ENCODE data around the gene DOCK11.
A peak's percentile ranks its signal among the peaks of the same experiment; 100 is the strongest.

Gene DOCK11

GRCh38 chrX:118614150-118614549, 118.5 kb downstream of the DOCK11 start:
- TF ChIP-seq CTCF (IDR thresholded peaks at IDR 0.05; ENCODE audit: low read depth, low read length, missing control alignments): no peak
- no peak overlapping the region for H3K4me3 ChIP-seq (ENCODE audit: low read depth, low read length)
- in situ Hi-C loops (cut with HindIII; ENCODE audit: low sequenced_read_pairs): no loop called here
- DNase-seq (ENCODE audit: low read depth): no peak

- no peak overlapping the region for H3K4me3 ChIP-seq (ENCODE audit: low read depth, low read length)
- DNase-seq (ENCODE audit: low read depth): no peak
- no peak for TF ChIP-seq CTCF (IDR thresholded peaks at IDR 0.05; ENCODE audit: low read depth, low read length, missing control alignments)
- in situ Hi-C loops (cut with HindIII; ENCODE audit: low sequenced_read_pairs): no loop called here
These were observed 119.5 kb downstream of the DOCK11 start for GRCh38 chrX:118615141-118615540.

- in situ Hi-C loops (cut with HindIII; ENCODE audit: low sequenced_read_pairs): no loop called here
- no peak for DNase-seq (ENCODE audit: low read depth)
- TF ChIP-seq CTCF (IDR thresholded peaks at IDR 0.05; ENCODE audit: low read depth, low read length, missing control alignments): no peak
These were observed 125.6 kb downstream of the DOCK11 start for GRCh38 chrX:118621081-118621759.

GRCh38 chrX:118623062-118623461, 127.4 kb downstream of the DOCK11 start:
- in situ Hi-C loops (cut with HindIII; ENCODE audit: low sequenced_read_pairs): no loop called here
- no peak for DNase-seq (ENCODE audit: low read depth)
- no peak for TF ChIP-seq CTCF (IDR thresholded peaks at IDR 0.05; ENCODE audit: low read depth, low read length, missing control alignments)
- H3K4me3 ChIP-seq (ENCODE audit: low read depth, low read length): no peak overlapping the region

More at GRCh38 chrX:118621081-118621759, 125.6 kb downstream of the DOCK11 start:
- no peak overlapping the region for H3K4me3 ChIP-seq (ENCODE audit: low read depth, low read length)

GRCh38 chrX:118626346-118626745, 130.7 kb downstream of the DOCK11 start:
- TF ChIP-seq CTCF (IDR thresholded peaks at IDR 0.05; ENCODE audit: low read depth, low read length, missing control alignments): no peak
- H3K4me3 ChIP-seq (ENCODE audit: low read depth, low read length): no peak overlapping the region
- DNase-seq (ENCODE audit: low read depth): no peak
- in situ Hi-C loops (cut with HindIII; ENCODE audit: low sequenced_read_pairs): no loop called here

- no peak for DNase-seq (ENCODE audit: low read depth)
- no peak overlapping the region for H3K4me3 ChIP-seq (ENCODE audit: low read depth, low read length)
- TF ChIP-seq CTCF (IDR thresholded peaks at IDR 0.05; ENCODE audit: low read depth, low read length, missing control alignments): peak; percentile 36
- in situ Hi-C loops (cut with HindIII; ENCODE audit: low sequenced_read_pairs): no loop called here
These were observed 131.6 kb downstream of the DOCK11 start for GRCh38 chrX:118627084-118627758.

Data from astrocyte of the cerebellum (primary cell).